HepG2 (cell line): Measurements from ENCODE around the gene FAM177B. TPM values are rescaled to one million over a fixed set of nuclear protein-coding genes. Genes with fewer than 3 reads are reported as not detected.
"Not testable (repeated sequence)": the region's sequence is repeated elsewhere in the genome, so short reads cannot be mapped to it uniquely, and the experiment has no call there.

Experiments used
- ATAC-seq: fragments of 200-7000 bp; cut with Tn5 transposase; 3 replicates; pipeline ENCODE4 v1.9.1; 2020; ENCODE audit warnings: mild to moderate bottlenecking, moderate library complexity
- BruUV-seq: library from RNA; stranded (reverse); fragments of 400-500 nt; replicated peaks from 2 replicates; lab custom pipeline; 2021; lab: Mats Ljungman, UMichigan
- CTCF ChIA-PET: fragments of 300-600 bp; formaldehyde crosslinking; extraction: SDS; loops from one replicate; lab custom pipeline; 2021; ENCODE audit warnings: low total read pairs, inconsistent platforms, low intra/inter-chr PET ratio; lab: Yijun Ruan, JAX
- POLR2A ChIA-PET: fragments of 350-600 bp; sonication (Branson Sonifier 250); formaldehyde crosslinking; loops from one replicate; lab custom pipeline; 2020; ENCODE audit warnings: antibody characterized with exemption, inconsistent platforms; lab: Yijun Ruan, JAX
- DNase-seq: peaks from one replicate; pipeline ENCODE4 v3.0.0-alpha.2; 2015; ENCODE audit warnings: low spot score
- FAIRE-seq: peaks from 3 replicates; lab custom pipeline; 2011; peaks lifted over from hg19 to GRCh38; lab: Jason Lieb, UNC
- H2AFZ ChIP-seq: one replicate; pipeline ENCODE4 v1.6.1; 2011; ENCODE audit warnings: low read length, inconsistent platforms
- H3K27ac ChIP-seq: fragments of 300-600 bp; 3 replicates; pipeline ENCODE4 v1.8.0; 2011; ENCODE audit warnings: mixed run types, mild to moderate bottlenecking, mixed read lengths, low read length, inconsistent platforms; ENCODE audit not compliant: insufficient read depth; ENCODE audit errors: extremely low read length
- H3K27me3 ChIP-seq, 2 experiments: fragments of 200-600 bp in 1 of 2; 2 replicates in 1 of 2; 3 replicates in 1 of 2; pipeline versions ENCODE4 v1.6.0 to v1.8.0; 2011; ENCODE audit warnings: low read length in 2 of 2, mild to moderate bottlenecking in 2 of 2, moderate library complexity in 2 of 2, inconsistent platforms in 1 of 2; ENCODE audit not compliant: insufficient read depth in 2 of 2, control insufficient read depth in 1 of 2
- H3K36me3 ChIP-seq, 2 experiments: fragments of 200-600 bp in 1 of 2; replicated peaks in 1 of 2; 2 replicates in 1 of 2; 3 replicates in 1 of 2; pipeline versions ENCODE4 v1.5.1 to v1.8.0; 2011; ENCODE audit warnings: low read length in 2 of 2, inconsistent platforms in 1 of 2; ENCODE audit not compliant: insufficient read depth in 2 of 2, control insufficient read depth in 1 of 2
- H3K4me1 ChIP-seq: 2 replicates; pipeline ENCODE4 v1.5.1; 2012; ENCODE audit warnings: low read length, inconsistent platforms; ENCODE audit not compliant: insufficient read depth
- H3K4me2 ChIP-seq: 2 replicates; pipeline ENCODE4 v1.6.0; 2011; ENCODE audit warnings: low read depth, low read length, inconsistent platforms
- H3K4me3 ChIP-seq, 3 experiments: fragments of 200-600 bp in 1 of 3; sonication (generic), shearing (Covaris generic) in 1 of 3; replicated peaks in 1 of 3; 2 replicates each; pipeline ENCODE4 v1.5.1; 2011 to 2016; ENCODE audit warnings: low read length in 3 of 3, inconsistent platforms in 2 of 3, low read depth in 2 of 3, mild to moderate bottlenecking in 2 of 3, control low read depth in 1 of 3, mixed read lengths in 1 of 3; ENCODE audit not compliant: insufficient read depth in 1 of 3
- H3K79me2 ChIP-seq: one replicate; pipeline ENCODE4 v1.6.1; 2011; ENCODE audit warnings: low read length, inconsistent platforms; ENCODE audit not compliant: insufficient read depth
- H3K9ac ChIP-seq: 2 replicates; pipeline ENCODE4 v1.6.0; 2011; ENCODE audit warnings: mild to moderate bottlenecking, low read depth, low read length, inconsistent platforms; ENCODE audit not compliant: insufficient read depth
- H3K9me3 ChIP-seq: 2 replicates; pipeline ENCODE4 v1.5.1; 2012; ENCODE audit warnings: mild to moderate bottlenecking, low read length
- H4K20me1 ChIP-seq: 2 replicates; pipeline ENCODE4 v1.6.0; 2011; ENCODE audit warnings: inconsistent platforms, mild to moderate bottlenecking, low read length, moderate library complexity; ENCODE audit not compliant: insufficient read depth
- ATF7-NPFF ChIP-seq: sonication (generic); formaldehyde crosslinking; IDR thresholded peaks from 2 replicates; pipeline ENCODE4 v1.8.1; 2023; ENCODE audit warnings: mild to moderate bottlenecking, low read depth, missing genetic modification reagents, moderate library complexity
- NR2F2 ChIP-seq: IDR thresholded peaks from 2 replicates; pipeline ENCODE4 v1.6.1; 2012; ENCODE audit warnings: low read depth, inconsistent platforms, borderline replicate concordance
- RBM39 ChIP-seq: fragments of 200-400 bp; formaldehyde crosslinking; IDR thresholded peaks from one replicate; pipeline ENCODE4 v1.6.1; 2018; ENCODE audit warnings: antibody characterized with exemption, mild to moderate bottlenecking, low read depth, low read length; ENCODE audit not compliant: poor library complexity, severe bottlenecking
- ZFP62 ChIP-seq: sonication (generic); formaldehyde crosslinking; IDR thresholded peaks from 2 replicates; pipeline ENCODE4 v1.4.0; 2020; ENCODE audit warnings: missing genetic modification reagents
- WGBS: methylation state at CpG from one replicate; pipeline ENCODE4 v1.1.6; 2017; ENCODE audit warnings: low lambda C conversion rate; 5-methylcytosine and 5-hydroxymethylcytosine counted together
- in situ Hi-C: cut with HindIII; loops from 2 replicates; pipeline ENCODE4 v1.10.0; 2017; ENCODE audit warnings: low pct_unique_long_range_greater_than_20kb; ENCODE audit not compliant: extremely low pct_ligation_motif_present
- intact Hi-C: fragments of 100-400 bp; cut with micrococcal nuclease; formaldehyde crosslinking; loops from one replicate; pipeline ENCODE4 v1.10.0; 2022; ENCODE audit not compliant: unreplicated experiment
- polyA plus RNA-seq, 8 experiments: library from polyadenylated mRNA; depleted of rRNA in 3 of 8; stranded (reverse) in 7 of 8; unstranded in 1 of 8; fragments of >200 nt; fragmentation: Illumina TruSeq in 4 of 8; extraction: Trizol in 4 of 8; gene quantifications; 2 replicates each; pipeline versions ENCODE4 v1.2.1 to v1.2.3, GENCODE V29; 2011 to 2016; ENCODE audit warnings: low read depth in 4 of 8, missing spikeins in 1 of 8, mixed read lengths in 1 of 8; ENCODE audit not compliant: insufficient read depth in 1 of 8
- total RNA-seq, 5 experiments: library from RNA; depleted of rRNA; stranded (reverse); fragments of >200 nt; fragmentation: Illumina TruSeq; extraction: Trizol; gene quantifications; 2 replicates each; pipeline ENCODE4 v1.2.3, GENCODE V29; 2016; ENCODE audit warnings: low read depth in 1 of 5
- TF ChIP-seq, protein P1 (sequence below): sonication (generic); formaldehyde crosslinking; IDR thresholded peaks from 2 replicates; pipeline ENCODE4 v1.5.0; 2020; ENCODE audit warnings: mild to moderate bottlenecking, missing genetic modification reagents

FAM177B gene
- total and polyA plus RNA-seq, 2 of the 13 experiments (the other 11 are each of a cell fraction or from before 2014, with no cell fraction given) = 0.05 TPM; not detected in 1

DNA sequence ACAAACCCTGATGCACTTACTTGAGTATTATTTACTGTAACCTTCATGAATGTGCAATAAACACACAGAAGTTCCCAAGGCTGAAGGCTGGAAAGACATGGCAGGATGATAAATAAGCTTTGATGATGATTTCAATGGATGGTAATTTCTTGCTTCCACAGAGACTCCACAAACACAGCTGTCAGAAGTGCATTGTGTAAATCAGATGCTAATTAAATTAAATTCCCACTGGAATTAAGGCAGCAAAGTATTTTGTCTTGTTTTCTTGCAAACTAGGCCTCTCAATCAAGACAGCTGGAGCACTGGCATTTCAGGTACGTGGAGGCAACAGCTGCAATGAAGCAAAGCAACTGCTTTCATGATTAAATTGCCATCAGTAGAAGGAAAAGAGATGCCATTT is 24.1 kb downstream of the FAM177B start (continued):
- TF ChIP-seq, protein P1, sequence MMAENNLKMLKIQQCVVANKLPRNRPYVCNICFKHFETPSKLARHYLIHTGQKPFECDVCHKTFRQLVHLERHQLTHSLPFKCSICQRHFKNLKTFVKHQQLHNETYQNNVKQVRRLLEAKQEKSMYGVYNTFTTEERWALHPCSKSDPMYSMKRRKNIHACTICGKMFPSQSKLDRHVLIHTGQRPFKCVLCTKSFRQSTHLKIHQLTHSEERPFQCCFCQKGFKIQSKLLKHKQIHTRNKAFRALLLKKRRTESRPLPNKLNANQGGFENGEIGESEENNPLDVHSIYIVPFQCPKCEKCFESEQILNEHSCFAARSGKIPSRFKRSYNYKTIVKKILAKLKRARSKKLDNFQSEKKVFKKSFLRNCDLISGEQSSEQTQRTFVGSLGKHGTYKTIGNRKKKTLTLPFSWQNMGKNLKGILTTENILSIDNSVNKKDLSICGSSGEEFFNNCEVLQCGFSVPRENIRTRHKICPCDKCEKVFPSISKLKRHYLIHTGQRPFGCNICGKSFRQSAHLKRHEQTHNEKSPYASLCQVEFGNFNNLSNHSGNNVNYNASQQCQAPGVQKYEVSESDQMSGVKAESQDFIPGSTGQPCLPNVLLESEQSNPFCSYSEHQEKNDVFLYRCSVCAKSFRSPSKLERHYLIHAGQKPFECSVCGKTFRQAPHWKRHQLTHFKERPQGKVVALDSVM = no peak
- TF ChIP-seq NR2F2 (no peak), RBM39 (no peak), ZFP62 (CRISPR knock-in tag) (no peak), ATF7-NPFF (CRISPR knock-in tag) (no peak)

DNA sequence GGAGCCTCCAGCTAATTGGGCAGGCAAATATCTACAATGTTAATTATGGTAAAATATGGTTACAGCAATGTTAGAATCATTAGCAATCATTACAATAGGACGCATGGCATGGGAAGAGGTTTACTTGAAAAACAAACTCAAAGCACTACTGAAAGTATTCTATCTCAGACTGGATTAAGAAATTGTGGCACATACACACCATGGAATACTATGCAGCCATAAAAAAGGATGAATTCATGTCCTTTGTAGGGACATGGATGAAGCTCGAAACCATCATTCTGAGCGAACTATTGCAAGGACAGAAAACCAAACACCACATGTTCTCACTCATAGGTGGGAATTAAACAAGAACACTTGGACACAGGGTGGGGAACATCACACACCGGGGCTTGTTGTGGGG is 25.2 kb downstream of the FAM177B start:
- POLR2A ChIA-PET, ATAC-seq, H3K27ac ChIP-seq, H3K4me2 ChIP-seq, DNase-seq, H4K20me1 ChIP-seq, H3K4me3 ChIP-seq, H3K27me3 ChIP-seq, CTCF ChIA-PET, H3K4me1 ChIP-seq, intact Hi-C loops, FAIRE-seq, BruUV-seq, in situ Hi-C loops, H2AFZ ChIP-seq, H3K79me2 ChIP-seq, H3K9me3 ChIP-seq, H3K36me3 ChIP-seq, H3K9ac ChIP-seq: not testable (repeated sequence)
- WGBS = 25% methylated on average over 4 of the region's 4 CpGs
